ENCODE results near the gene REXO5.

DNA sequence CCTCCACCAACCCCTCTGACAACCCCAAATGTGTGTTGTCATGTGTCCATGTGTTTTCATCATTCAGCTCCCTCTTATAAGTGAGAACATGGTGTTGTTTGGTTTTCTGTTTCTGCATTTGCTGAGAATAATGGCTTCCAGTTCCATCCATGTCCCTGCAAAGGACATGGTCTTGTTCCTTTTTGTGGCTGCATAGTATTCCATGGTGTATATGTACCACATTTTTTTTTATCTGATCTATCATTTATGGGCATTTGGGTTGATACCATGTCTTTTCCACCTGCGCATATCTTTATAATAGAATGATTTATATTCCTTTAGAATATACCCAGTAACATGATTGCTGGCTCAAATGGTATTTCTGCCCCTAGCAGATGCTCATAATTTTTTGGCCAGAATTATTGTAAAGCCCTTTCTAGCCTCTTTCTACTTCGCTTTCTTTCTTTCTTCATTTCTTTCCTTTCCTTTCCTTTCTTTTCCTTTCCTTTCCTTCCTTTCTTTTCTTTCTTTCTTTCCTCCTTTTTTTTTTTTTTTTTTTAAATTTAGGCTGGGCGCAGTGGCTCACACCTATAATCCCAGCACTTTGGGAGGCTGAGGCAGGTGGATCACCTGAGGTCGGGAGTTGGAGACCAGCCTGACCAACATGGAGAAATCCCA, 12.7 kb downstream of the REXO5 start:
- TF ChIP-seq, protein P1, sequence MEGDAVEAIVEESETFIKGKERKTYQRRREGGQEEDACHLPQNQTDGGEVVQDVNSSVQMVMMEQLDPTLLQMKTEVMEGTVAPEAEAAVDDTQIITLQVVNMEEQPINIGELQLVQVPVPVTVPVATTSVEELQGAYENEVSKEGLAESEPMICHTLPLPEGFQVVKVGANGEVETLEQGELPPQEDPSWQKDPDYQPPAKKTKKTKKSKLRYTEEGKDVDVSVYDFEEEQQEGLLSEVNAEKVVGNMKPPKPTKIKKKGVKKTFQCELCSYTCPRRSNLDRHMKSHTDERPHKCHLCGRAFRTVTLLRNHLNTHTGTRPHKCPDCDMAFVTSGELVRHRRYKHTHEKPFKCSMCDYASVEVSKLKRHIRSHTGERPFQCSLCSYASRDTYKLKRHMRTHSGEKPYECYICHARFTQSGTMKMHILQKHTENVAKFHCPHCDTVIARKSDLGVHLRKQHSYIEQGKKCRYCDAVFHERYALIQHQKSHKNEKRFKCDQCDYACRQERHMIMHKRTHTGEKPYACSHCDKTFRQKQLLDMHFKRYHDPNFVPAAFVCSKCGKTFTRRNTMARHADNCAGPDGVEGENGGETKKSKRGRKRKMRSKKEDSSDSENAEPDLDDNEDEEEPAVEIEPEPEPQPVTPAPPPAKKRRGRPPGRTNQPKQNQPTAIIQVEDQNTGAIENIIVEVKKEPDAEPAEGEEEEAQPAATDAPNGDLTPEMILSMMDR (IDR thresholded peaks at IDR 0.05) = no peak
- no peak for TF ChIP-seq EP300 (IDR thresholded peaks at IDR 0.05)

Measured in ovary (tissue), 3 donors.